Activated CD8-positive, alpha-beta T cell treated with anti-CD3 and anti-CD28 coated beads for 36 hours (primary cell): ENCODE results near the gene C1orf116. TPM values are rescaled to one million over a fixed set of nuclear protein-coding genes. Genes with fewer than 3 reads are reported as not detected.

Experiments
- ATAC-seq: fragments of 200-7000 bp; cut with Tn5 transposase; one replicate; pipeline ENCODE4 v1.10.0; 2021; ENCODE audit warnings: mild to moderate bottlenecking, moderate library complexity
- CTCF ChIA-PET: fragments of 350-600 bp; sonication (Branson Sonifier 250); formaldehyde crosslinking; loops from one replicate; lab custom pipeline; 2021; ENCODE audit warnings: antibody characterized with exemption; lab: Charles Lee
- POLR2A ChIA-PET: fragments of 350-600 bp; sonication (Branson Sonifier 250); formaldehyde crosslinking; loops from one replicate; lab custom pipeline; 2021; ENCODE audit warnings: antibody characterized with exemption; lab: Charles Lee
- DNase-seq: peaks from one replicate; pipeline ENCODE4 v3.0.0-alpha.2; 2020
- H3K27ac Mint-ChIP-seq: one replicate; pipeline ENCODE4 v1.8.0; 2021; ENCODE audit warnings: mild to moderate bottlenecking, mixed read lengths
- H3K27me3 Mint-ChIP-seq: one replicate; pipeline ENCODE4 v1.8.0; 2021; ENCODE audit warnings: mixed read lengths
- H3K36me3 Mint-ChIP-seq: one replicate; pipeline ENCODE4 v1.8.0; 2021; ENCODE audit warnings: low read depth, mixed read lengths
- H3K4me1 Mint-ChIP-seq: one replicate; pipeline ENCODE4 v1.8.0; 2021; ENCODE audit warnings: low read depth, mixed read lengths
- H3K4me3 Mint-ChIP-seq: one replicate; pipeline ENCODE4 v1.8.0; 2021; ENCODE audit warnings: mild to moderate bottlenecking, moderate library complexity, mixed read lengths
- H3K9me3 Mint-ChIP-seq: one replicate; pipeline ENCODE4 v1.8.0; 2021; ENCODE audit warnings: mixed read lengths
- intact Hi-C: fragments of 100-400 bp; cut with micrococcal nuclease; formaldehyde crosslinking; loops from one replicate; pipeline ENCODE4 v1.10.0; 2022
- total RNA-seq, 2 experiments: library from RNA; stranded (reverse); gene quantifications; one replicate each; pipeline ENCODE4 v1.2.3, GENCODE V29; 2021
- TF ChIP-seq, protein P1 (sequence below): fragments of 200-600 bp; IDR thresholded peaks from one replicate; pipeline ENCODE4 v1.8.0; 2022; ENCODE audit warnings: antibody characterized with exemption, mild to moderate bottlenecking

The C1orf116 gene
- total RNA-seq, 2 experiments from 2014 or later: 0.07 to 0.13 TPM

- Mint-ChIP-seq H3K9me3 (no peaks in the 10 kb centered on the region), H3K27me3 (peaks cover 6% of the 10 kb centered on the region), H3K36me3 (no peaks in the 10 kb centered on the region), H3K27ac (no peak overlapping the region), H3K4me1 (peaks cover 8% of the 10 kb centered on the region), H3K4me3 (no peak overlapping the region)
- POLR2A ChIA-PET: no interaction called here
- TF ChIP-seq, protein P1, sequence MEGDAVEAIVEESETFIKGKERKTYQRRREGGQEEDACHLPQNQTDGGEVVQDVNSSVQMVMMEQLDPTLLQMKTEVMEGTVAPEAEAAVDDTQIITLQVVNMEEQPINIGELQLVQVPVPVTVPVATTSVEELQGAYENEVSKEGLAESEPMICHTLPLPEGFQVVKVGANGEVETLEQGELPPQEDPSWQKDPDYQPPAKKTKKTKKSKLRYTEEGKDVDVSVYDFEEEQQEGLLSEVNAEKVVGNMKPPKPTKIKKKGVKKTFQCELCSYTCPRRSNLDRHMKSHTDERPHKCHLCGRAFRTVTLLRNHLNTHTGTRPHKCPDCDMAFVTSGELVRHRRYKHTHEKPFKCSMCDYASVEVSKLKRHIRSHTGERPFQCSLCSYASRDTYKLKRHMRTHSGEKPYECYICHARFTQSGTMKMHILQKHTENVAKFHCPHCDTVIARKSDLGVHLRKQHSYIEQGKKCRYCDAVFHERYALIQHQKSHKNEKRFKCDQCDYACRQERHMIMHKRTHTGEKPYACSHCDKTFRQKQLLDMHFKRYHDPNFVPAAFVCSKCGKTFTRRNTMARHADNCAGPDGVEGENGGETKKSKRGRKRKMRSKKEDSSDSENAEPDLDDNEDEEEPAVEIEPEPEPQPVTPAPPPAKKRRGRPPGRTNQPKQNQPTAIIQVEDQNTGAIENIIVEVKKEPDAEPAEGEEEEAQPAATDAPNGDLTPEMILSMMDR: no peak
- ATAC-seq: no peak
- CTCF ChIA-PET: interaction anchor here (0.7 to 3.9 kb wide), 14 partner anchors 10 to 314 kb away, joined by 3 to 33 read pairs (median 5); no protein-coding TSS in a partner anchor
- intact Hi-C loops: no loop called here
- DNase-seq: no peak
These were observed 59.8 kb downstream of the C1orf116 start for GRCh38 chr1:206972728-206973127.

- ATAC-seq (no peak), DNase-seq (no peak)
- peaks cover 6% of the 10 kb centered on the region for H3K27me3 Mint-ChIP-seq
- ChIA-PET CTCF (interaction anchor here (1.2 to 3.9 kb wide), 5 partner anchors 11 to 65 kb away, joined by 3 to 33 read pairs (median 7); no protein-coding TSS in a partner anchor), POLR2A (interaction anchor here (0.9 kb wide), 1 partner anchor 71 kb away, joined by 3 read pairs; no protein-coding TSS in a partner anchor)
- peaks cover 18% of the 10 kb centered on the region for H3K4me1 Mint-ChIP-seq
- TF ChIP-seq, protein P1: no peak
- intact Hi-C loops: no loop called here
- no peaks in the 10 kb centered on the region for H3K36me3 Mint-ChIP-seq
- no peaks in the 10 kb centered on the region for H3K9me3 Mint-ChIP-seq
- H3K4me3 Mint-ChIP-seq: no peak overlapping the region
- H3K27ac Mint-ChIP-seq: no peak overlapping the region
These were observed 61.4 kb downstream of the C1orf116 start for GRCh38 chr1:206971029-206971655.

DNA sequence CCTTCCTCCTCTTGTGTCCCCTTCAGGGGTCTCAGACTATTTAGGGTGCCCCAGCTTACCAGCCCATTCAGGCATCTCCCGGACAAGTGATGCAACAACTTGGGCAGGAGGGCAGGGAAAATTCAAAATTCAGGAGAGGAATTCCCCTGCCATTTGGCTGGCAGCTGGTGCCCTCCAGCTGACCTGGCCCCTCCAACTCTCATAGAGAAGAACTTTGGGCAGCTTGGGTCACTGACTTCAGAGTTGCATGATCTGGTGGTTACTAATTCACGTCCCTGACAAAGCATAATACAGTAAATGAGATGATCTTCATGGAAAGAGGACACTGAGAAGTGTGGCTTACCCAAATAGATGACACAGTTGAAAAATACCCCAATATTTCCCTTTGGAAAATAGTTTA is 62.1 kb downstream of the C1orf116 start, which contains the start of gene FCAMR:
FCAMR (minus strand) TSS at position 15 of the 400 bp plus-strand sequence. CDS start 335 bp downstream, outside the sequence.
- no peak within 1 kb of the TSS for H3K27ac Mint-ChIP-seq
- ChIA-PET CTCF (interaction anchor here (2.1 to 3.5 kb wide), 4 partner anchors 11 to 37 kb away, joined by 7 to 13 read pairs (median 12); no protein-coding TSS in a partner anchor), POLR2A (interaction anchor here (0.9 kb wide), 1 partner anchor 71 kb away, joined by 3 read pairs; no protein-coding TSS in a partner anchor)
- DNase-seq: no peak
- H3K27me3 Mint-ChIP-seq: peaks cover 6% of the 10 kb centered on the region
- no peaks in the 10 kb centered on the region for H3K9me3 Mint-ChIP-seq
- TF ChIP-seq, protein P1: no peak
- intact Hi-C loops: no loop called here
- H3K36me3 Mint-ChIP-seq: no peaks in the 10 kb centered on the region
- no peak within 1 kb of the TSS for H3K4me3 Mint-ChIP-seq
- ATAC-seq: no peak
- H3K4me1 Mint-ChIP-seq: peaks cover 18% of the 10 kb centered on the region

DNA sequence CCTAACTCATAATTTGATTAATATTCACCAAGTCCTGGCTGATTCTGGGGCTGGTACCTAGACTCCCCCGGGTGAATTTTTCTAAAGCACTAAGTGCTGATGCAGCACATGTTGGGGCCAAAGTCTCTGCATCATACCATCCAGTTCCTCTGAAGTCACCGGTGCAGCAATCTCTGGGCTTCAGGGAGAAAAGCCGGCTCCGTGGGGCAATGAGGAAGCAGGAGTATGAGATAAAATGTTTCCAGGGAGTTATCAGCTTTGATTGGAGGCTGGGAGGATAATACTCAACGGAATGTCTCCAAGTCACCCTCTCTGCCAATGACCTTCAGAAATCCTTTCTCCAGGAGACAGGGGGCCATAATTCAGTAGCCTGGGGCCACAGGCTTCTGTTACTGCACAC is 63.5 kb downstream of the C1orf116 start:
- intact Hi-C loops: no loop called here
- Mint-ChIP-seq H3K4me3 (no peak overlapping the region), H3K9me3 (no peaks in the 10 kb centered on the region), H3K27me3 (peaks cover 6% of the 10 kb centered on the region), H3K36me3 (no peaks in the 10 kb centered on the region), H3K4me1 (peaks cover 18% of the 10 kb centered on the region), H3K27ac (no peak overlapping the region)
- ChIA-PET CTCF (interaction anchor here (2.1 to 3.5 kb wide), 2 partner anchors 13 to 33 kb away, joined by 13 read pairs; no protein-coding TSS in a partner anchor), POLR2A (no interaction called here)
- TF ChIP-seq, protein P1: no peak
- ATAC-seq: no peak
- no peak for DNase-seq

Other genes with a start within 250 kb of the C1orf116 start
- not detected for gene IL20, start 167.1 kb downstream of the C1orf116 start, total RNA-seq
- gene IL24, start 135.3 kb downstream of the C1orf116 start, total RNA-seq: under 1 TPM; 0.54 to 0.81 TPM
- 10 to 100 TPM; 49.4 to 51.7 TPM for gene FCMR, start 110.8 kb downstream of the C1orf116 start, total RNA-seq
- gene PIGR, start 86.3 kb downstream of the C1orf116 start, total RNA-seq: under 1 TPM in 1 of 2 experiments, not detected in 1; 0.07 TPM
- gene FCAMR, start 62.3 kb downstream of the C1orf116 start, total RNA-seq: not detected
- 1 to 10 TPM; 7.4 to 7.5 TPM for gene YOD1, start 18.5 kb upstream of the C1orf116 start, total RNA-seq
- gene PFKFB2, start 20.5 kb upstream of the C1orf116 start, total RNA-seq: 1 to 10 TPM; 3.5 to 4.3 TPM
- gene C4BPB, start 56.1 kb upstream of the C1orf116 start, total RNA-seq: 1 to 10 TPM; 2.1 to 2.2 TPM
- gene C4BPA, start 71.5 kb upstream of the C1orf116 start, total RNA-seq: not detected